Immature natural killer cell (primary cell): ENCODE results near the gene TGFBR3. TPM values are rescaled to one million over a fixed set of nuclear protein-coding genes. Genes with fewer than 3 reads are reported as not detected.
"Not testable (repeated sequence)": the region's sequence is repeated elsewhere in the genome, so short reads cannot be mapped to it uniquely, and the experiment has no call there.

Source experiments
- DNase-seq, 3 donors: peaks; one replicate each; pipeline ENCODE4 v3.0.0; 2022; ENCODE audit warnings: mixed read lengths in 1 of 3
- H3K27ac Mint-ChIP-seq, 6 donors: one replicate each; pipeline ENCODE4 v1.8.0; 2020; ENCODE audit warnings: mixed read lengths in 6 of 6, mild to moderate bottlenecking in 5 of 6, inconsistent platforms in 4 of 6, moderate library complexity in 3 of 6
- H3K27me3 Mint-ChIP-seq, 3 donors: one replicate each; pipeline ENCODE4 v1.8.0; 2020 to 2021; ENCODE audit warnings: low read depth in 3 of 3, mild to moderate bottlenecking in 3 of 3, mixed read lengths in 3 of 3, moderate library complexity in 3 of 3, inconsistent platforms in 1 of 3
- H3K36me3 Mint-ChIP-seq, 3 donors: one replicate each; pipeline ENCODE4 v1.8.0; 2020; ENCODE audit warnings: mixed read lengths in 3 of 3, inconsistent platforms in 2 of 3, mild to moderate bottlenecking in 2 of 3
- H3K4me1 Mint-ChIP-seq, 2 donors: one replicate each; pipeline ENCODE4 v1.8.0; 2020; ENCODE audit warnings: inconsistent platforms in 2 of 2, mild to moderate bottlenecking in 2 of 2, mixed read lengths in 2 of 2, moderate library complexity in 1 of 2
- H3K4me3 Mint-ChIP-seq, 5 donors: one replicate each; pipeline ENCODE4 v1.8.0; 2020; ENCODE audit warnings: mild to moderate bottlenecking in 5 of 5, mixed read lengths in 5 of 5, inconsistent platforms in 3 of 5, moderate library complexity in 3 of 5
- H3K9me3 Mint-ChIP-seq, 6 donors: one replicate each; pipeline ENCODE4 v1.8.0; 2020; ENCODE audit warnings: mild to moderate bottlenecking in 6 of 6, mixed read lengths in 6 of 6, inconsistent platforms in 4 of 6, moderate library complexity in 3 of 6
- polyA plus RNA-seq, 3 donors: library from polyadenylated mRNA; unstranded; fragments of 300-500 nt; fragmentation: Illumina TruSeq; gene quantifications; one replicate each; pipeline ENCODE4 v1.2.3, GENCODE V29; 2021

The TGFBR3 gene
- polyA plus RNA-seq, 3 donors from 2014 or later, result 141 to 245 (median 183) TPM

DNA sequence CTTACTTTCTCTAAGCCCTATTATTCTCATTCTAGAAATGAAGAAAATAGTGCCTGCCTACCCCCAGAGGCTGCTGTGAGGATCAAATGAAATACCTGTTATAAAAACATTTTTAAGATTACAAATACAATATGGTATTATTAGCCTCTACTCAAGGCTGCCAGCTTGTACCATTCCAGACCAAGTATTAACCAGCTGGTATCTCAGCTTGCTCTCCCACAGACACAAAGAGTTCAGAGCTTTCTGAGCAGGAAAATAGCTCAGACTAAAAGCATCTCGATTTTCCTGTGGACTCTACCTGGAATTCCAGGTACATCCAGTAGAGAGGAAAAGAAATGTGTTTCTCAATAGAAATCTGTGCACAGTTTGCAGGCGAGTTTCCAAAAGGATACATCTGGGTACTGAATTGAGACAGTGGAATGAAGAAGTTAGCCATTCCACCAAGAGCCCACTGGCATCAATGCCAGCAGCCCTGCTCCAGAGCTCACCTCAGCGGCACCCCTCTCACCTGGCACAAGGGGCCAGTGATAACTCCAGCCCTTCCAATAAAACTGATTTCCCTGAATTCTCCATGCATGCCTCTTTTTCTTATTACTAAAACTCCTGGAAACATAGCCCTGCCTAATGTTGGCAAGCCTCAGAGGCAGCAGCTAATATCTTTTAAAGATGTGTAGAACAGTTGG is 31.0 kb downstream of the TGFBR3 start:
- no peak for DNase-seq
- Mint-ChIP-seq H3K4me3 (no peak overlapping the region), H3K27ac (peak overlapping the region; percentile 40 to 73 (median 66)), H3K4me1 (peaks cover 79 to 99% of the 10 kb centered on the region in 2 donors), H3K36me3 (peaks cover 3 to 17% (median 13%) of the 10 kb centered on the region in 3 donors), H3K27me3 (peaks cover 0 to 4% (median 3%) of the 10 kb centered on the region in 3 donors), H3K9me3 (no peaks in the 10 kb centered on the region)

DNA sequence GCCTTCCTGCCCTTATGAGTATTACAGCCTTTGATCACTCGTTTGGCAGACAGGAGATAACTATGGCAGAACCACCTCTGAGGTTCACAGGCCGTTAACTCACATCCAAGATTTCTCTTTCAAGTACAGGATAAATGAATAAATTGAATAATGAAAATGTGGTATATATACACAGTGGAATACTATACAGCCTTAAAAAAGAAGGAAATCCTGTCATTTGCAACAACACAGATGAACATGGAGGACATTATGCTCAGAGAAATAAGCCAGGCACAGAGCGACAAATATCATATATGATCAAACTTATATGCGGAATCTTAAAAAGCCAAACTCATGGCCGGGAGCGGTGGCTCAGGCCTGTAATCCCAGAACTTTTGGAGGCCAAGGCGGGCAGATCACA is 32.6 kb downstream of the TGFBR3 start:
- Mint-ChIP-seq H3K4me3 (no peak overlapping the region), H3K4me1 (peaks cover 79 to 99% of the 10 kb centered on the region in 2 donors), H3K9me3 (no peaks in the 10 kb centered on the region), H3K27me3 (peaks cover 0 to 3% (median 2%) of the 10 kb centered on the region in 3 donors), H3K36me3 (peaks cover 3 to 14% (median 11%) of the 10 kb centered on the region in 3 donors), H3K27ac (peak overlapping the region in 4 of 6 donors; percentile 37 to 85 (median 68))
- no peak for DNase-seq

DNA sequence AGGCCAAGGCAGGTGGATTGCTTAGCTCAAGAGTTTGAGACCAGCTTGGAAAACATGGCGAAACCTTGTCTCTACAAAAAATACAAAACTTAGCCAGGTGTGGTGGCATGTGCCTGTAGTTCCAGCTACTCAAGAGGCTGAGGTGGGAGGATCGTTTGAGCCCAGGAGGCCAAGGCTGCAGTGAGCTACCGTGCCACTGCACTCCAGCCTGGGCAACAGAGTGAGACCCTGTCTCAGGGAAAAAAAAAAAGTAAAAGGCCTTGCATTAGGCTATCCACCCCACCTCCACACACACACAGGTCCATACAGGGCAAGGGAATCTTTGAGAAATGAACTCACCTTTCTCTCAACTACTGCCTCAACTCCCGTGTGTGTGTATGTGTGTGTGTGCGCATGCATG is 33.9 kb downstream of the TGFBR3 start:
- H3K4me3 Mint-ChIP-seq, result peak overlapping the region in 2 of 5 donors; percentile 8 to 17
- H3K27ac Mint-ChIP-seq, result peak overlapping the region; percentile 36 to 85 (median 74)
- peaks cover 77 to 99% of the 10 kb centered on the region in 2 donors for H3K4me1 Mint-ChIP-seq

DNA sequence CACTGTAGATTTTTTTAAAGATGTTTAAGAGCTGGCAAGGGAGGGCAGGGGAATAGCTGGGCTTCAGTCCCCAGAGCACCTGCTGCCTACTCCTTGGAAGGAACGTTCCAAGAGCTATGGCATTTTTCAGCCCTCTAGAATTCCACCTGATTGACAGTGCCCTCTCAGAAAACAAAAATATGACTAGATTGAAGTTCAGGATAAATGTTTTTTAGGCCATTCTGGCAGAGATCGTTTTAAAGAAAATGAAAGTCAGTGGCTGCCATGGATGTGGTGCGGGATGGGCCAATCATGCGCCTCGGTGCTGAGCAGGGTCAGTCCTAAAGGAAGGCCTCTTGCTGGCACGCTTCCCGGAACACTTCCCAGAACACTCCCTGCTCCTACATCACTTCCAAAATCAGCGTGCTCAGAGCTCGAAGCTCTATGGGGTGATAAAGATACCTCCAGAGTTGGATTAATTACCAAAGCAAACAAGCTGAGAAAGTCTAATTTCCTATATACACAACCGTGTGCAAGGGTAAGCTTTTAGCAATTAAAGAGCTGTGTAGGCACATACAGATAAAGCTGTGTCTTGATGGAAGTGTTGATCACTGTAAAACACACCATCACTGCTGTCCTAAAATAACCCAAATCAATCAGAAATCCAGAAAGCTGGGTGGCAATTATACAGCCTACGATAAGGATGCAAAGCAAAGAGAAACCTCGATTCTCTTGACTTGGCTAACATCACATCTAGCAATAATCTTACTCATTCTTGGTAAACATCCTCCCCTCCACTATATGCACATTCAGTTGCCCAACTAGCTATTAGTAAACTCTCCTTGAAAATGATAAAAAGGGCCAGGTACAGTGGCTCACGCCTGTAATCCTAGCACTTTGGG is 34.6 kb downstream of the TGFBR3 start:
- DNase-seq, result no peak
- peak overlapping the region; percentile 36 to 85 (median 74) for H3K27ac Mint-ChIP-seq
- peak overlapping the region in 3 of 5 donors; percentile 15 to 34 (median 21) for H3K4me3 Mint-ChIP-seq
- H3K36me3 Mint-ChIP-seq, result peaks cover 3 to 4% (median 4%) of the 10 kb centered on the region in 3 donors
- no peaks in the 10 kb centered on the region for H3K9me3 Mint-ChIP-seq
- H3K27me3 Mint-ChIP-seq, result peaks cover 0 to 3% (median 2%) of the 10 kb centered on the region in 3 donors
- peaks cover 77 to 99% of the 10 kb centered on the region in 2 donors for H3K4me1 Mint-ChIP-seq

More for the DNA sequence above, 33.9 kb downstream of the TGFBR3 start:
- H3K36me3 Mint-ChIP-seq, result peaks cover 3 to 11% (median 9%) of the 10 kb centered on the region in 3 donors
- H3K9me3 Mint-ChIP-seq, H3K27me3 Mint-ChIP-seq, DNase-seq: not testable (repeated sequence)

DNA sequence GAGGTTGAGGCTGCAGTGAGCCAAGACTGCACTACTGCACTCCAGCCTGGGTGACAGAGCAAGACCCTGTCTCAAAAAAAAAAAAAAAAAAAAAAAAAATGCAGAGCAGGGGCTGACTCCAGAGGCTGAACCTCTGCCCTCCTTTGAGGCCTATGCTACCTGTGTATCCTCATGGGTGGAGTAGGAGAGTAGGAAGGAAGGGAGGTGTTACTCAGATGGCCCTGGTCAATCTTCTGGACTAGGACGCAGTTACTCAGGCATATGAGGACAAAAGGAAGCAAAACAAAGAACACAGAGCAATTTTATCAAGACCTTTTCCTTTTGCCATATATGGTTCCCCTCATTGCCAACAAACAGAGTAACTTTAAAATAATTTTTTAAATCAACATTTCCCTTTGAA is 35.2 kb downstream of the TGFBR3 start:
- H3K9me3 Mint-ChIP-seq, result no peaks in the 10 kb centered on the region
- H3K36me3 Mint-ChIP-seq, result peaks cover 3 to 4% (median 4%) of the 10 kb centered on the region in 3 donors
- peaks cover 0 to 3% (median 2%) of the 10 kb centered on the region in 3 donors for H3K27me3 Mint-ChIP-seq
- no peak for DNase-seq
- H3K4me3 Mint-ChIP-seq, result peak overlapping the region in 1 of 5 donors; percentile 31
- H3K4me1 Mint-ChIP-seq, result peaks cover 80 to 99% of the 10 kb centered on the region in 2 donors
- peak overlapping the region; percentile 45 to 85 (median 74) for H3K27ac Mint-ChIP-seq

DNA sequence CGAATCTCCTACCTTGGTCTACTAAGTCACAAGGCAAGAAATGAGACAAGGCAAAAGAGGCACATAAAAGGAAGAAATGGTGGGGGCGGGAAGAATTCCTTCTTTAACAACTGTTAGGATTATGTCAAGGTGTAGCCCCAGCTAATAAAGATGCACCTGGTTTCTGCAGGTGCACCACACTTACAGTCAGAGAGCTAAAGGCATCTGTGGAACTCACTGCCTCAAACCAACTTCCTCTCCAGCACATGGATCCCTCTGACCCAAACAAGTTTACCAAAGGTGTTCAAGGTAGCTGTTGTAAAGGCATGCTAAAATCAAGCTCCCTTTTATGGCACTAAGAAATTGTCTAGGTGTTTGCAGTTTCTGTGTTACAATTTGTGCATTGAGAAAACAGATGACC is 38.1 kb downstream of the TGFBR3 start:
- Mint-ChIP-seq H3K27ac (peak overlapping the region; percentile 34 to 89 (median 66)), H3K9me3 (no peaks in the 10 kb centered on the region), H3K27me3 (peaks cover 0 to 2% (median 0%) of the 10 kb centered on the region in 3 donors), H3K4me3 (peak overlapping the region in 4 of 5 donors; percentile 36 to 60 (median 40)), H3K36me3 (no peaks in the 10 kb centered on the region), H3K4me1 (peaks cover 88 to 100% of the 10 kb centered on the region in 2 donors)
- DNase-seq, result no peak

DNA sequence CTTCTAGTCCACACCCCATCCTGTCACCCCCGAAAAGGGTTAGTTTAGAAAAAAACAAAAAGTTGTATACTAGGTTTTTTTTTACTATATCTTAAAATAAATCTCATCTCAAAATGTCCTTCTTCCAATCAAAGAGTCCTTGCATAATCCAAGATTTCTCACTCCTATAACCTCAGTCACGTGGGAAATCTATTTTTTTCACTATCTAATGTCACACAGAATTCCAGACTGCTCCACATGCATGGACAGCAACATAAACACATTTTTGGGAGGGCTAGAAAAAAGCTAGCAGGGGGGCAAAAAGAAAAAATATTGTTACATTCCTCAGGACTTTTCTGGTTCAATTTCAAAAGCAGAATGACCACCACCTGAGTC is 39.3 kb downstream of the TGFBR3 start:
- H3K9me3 Mint-ChIP-seq, result no peaks in the 10 kb centered on the region
- DNase-seq, result no peak
- H3K4me3 Mint-ChIP-seq, result peak overlapping the region; percentile 55 to 76 (median 60)
- H3K27me3 Mint-ChIP-seq, result peaks cover 0 to 2% (median 0%) of the 10 kb centered on the region in 3 donors
- H3K27ac Mint-ChIP-seq, result peak overlapping the region; percentile 70 to 86 (median 81)
- peaks cover 95 to 100% of the 10 kb centered on the region in 2 donors for H3K4me1 Mint-ChIP-seq
- H3K36me3 Mint-ChIP-seq, result no peaks in the 10 kb centered on the region

DNA sequence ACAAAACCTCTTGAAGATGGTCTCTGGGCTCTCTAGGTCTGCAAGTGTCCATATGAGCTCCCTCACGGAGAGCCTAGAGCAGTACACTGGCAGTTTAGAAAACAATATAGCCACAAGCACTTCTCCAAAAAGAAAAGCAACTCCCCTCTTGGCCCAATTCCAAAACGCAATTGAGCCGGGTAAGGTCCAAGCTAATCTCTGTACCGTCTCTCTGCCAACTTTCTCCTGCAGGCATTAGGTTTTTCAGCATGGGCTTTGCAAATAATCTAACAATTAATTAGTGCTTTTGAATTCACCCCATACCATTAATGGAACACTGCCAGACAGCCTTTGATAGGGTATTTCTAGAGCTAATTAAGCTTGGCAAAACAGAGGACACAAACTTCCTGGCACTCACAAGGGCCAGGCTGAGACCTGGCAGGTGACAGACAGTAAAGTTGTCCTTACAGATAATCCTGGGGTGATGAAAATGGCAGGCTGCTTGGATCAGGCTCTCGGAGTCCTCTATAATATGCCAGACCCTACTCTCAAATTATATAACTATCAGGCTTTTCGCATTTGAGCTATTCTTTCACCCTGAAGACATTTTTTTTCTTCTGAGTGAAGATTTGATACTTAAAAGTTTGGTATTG is 39.8 kb downstream of the TGFBR3 start:
- Mint-ChIP-seq H3K36me3 (no peaks in the 10 kb centered on the region), H3K27me3 (no peaks in the 10 kb centered on the region), H3K4me3 (peak overlapping the region; percentile 55 to 76 (median 60)), H3K9me3 (no peaks in the 10 kb centered on the region), H3K4me1 (peaks cover 95 to 100% of the 10 kb centered on the region in 2 donors), H3K27ac (peak overlapping the region; percentile 70 to 86 (median 81))
- peak in 2 of 3 donors; percentile 33 for DNase-seq

DNA sequence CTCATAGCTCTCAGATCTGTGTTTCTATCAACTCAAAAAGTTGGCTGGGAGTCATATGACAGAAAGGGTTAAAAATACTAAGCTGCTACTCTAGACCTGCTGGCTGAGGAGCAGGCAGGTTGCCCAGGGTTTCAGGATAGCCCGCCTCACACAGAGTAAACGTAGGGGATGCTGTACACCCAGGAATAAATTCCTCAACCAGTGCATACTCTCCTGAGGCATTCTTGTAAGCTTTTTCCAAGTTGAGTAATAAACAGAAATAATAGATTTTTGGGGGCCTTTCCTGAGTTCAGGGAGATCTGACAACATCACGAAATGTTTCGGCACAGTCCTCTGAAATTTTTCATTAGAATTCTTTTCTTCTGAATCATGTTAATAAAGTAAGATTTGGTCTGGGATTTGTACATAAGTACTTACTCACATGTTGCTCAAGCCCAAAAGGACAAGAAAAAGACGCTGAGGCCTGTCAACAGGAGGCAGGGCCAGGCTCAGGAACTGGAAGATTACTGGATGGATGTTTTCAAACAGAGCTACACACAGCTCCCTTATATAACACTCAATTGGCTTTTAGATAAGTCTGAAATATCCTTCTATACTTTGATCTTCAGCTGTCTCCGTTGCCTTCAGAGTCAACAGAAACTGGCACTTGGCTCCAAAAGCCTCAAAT is 41.0 kb downstream of the TGFBR3 start:
- no peak for DNase-seq
- Mint-ChIP-seq H3K9me3 (no peaks in the 10 kb centered on the region), H3K36me3 (no peaks in the 10 kb centered on the region), H3K4me3 (peak overlapping the region; percentile 55 to 76 (median 60)), H3K27ac (peak overlapping the region; percentile 70 to 86 (median 81)), H3K4me1 (peaks cover 87 to 93% of the 10 kb centered on the region in 2 donors), H3K27me3 (no peaks in the 10 kb centered on the region)

DNA sequence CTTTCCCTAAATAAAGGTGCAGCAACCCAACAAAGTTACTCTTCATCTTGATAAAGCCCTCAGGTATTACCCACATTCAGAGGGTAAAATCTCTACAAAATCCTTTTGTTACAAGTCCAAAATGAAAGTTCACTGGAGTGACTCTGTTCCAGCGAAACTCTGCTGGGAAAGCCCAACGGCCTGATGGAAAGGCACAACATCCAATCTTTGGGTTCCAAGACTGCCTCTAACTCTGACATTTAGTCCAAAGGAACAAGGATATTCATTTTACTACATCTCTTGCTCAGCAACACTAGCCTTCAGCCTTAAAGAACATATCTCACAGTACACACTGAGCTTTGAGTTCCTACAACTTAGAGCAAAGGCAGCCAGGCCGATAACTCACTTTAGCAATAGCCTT is 42.1 kb downstream of the TGFBR3 start:
- H3K9me3 Mint-ChIP-seq, result no peaks in the 10 kb centered on the region
- H3K4me1 Mint-ChIP-seq, result peaks cover 85 to 90% of the 10 kb centered on the region in 2 donors
- no peaks in the 10 kb centered on the region for H3K36me3 Mint-ChIP-seq
- H3K4me3 Mint-ChIP-seq, result peak overlapping the region in 4 of 5 donors; percentile 50 to 75 (median 64)
- peak overlapping the region; percentile 43 to 90 (median 85) for H3K27ac Mint-ChIP-seq
- no peaks in the 10 kb centered on the region for H3K27me3 Mint-ChIP-seq
- DNase-seq, result no peak

DNA sequence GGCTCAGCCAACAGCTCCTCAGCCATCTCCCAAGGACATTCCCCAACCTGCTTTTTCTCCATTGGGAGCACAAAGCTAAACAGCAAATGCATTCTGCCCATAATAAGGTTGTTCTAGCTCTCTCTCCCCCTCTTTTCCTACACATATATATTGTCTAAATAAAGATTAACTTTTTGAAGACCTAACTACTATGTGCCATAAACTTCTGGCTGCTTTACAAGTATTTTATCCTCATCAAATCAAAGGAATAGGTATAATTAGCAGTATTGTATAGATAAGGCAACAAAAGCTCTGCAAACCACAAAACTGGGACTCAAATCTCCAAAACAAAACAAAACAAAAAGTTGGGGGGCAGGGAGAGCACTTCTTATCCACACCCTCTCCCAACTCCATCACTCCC is 43.4 kb downstream of the TGFBR3 start:
- Mint-ChIP-seq H3K4me1 (peaks cover 83 to 90% of the 10 kb centered on the region in 2 donors), H3K27ac (peak overlapping the region; percentile 47 to 91 (median 84))
- no peak for DNase-seq

DNA sequence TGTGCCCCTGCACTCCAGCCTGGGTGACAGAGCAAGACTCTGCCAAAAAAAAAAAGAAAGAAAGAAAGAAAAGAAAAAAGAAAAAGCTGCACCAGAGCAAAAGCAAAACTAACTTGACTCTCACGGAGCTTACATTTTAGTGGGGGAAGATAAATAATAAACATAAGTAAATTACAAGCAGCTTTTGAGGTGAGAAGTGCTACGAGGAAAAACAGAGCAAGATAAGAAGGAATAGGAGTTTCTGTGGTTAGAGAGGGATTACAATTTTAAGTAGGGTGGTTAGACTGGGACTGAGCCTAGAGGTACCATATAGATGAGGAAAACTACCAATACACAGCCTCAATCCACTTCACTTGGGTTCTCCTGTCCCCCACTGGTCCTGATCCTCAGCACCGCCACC is 43.9 kb downstream of the TGFBR3 start:
- H3K27ac Mint-ChIP-seq, result peak overlapping the region; percentile 47 to 91 (median 84)
- H3K4me1 Mint-ChIP-seq, result peaks cover 84 to 89% of the 10 kb centered on the region in 2 donors
- H3K36me3 Mint-ChIP-seq, result no peaks in the 10 kb centered on the region
- H3K4me3 Mint-ChIP-seq, result peak overlapping the region; percentile 50 to 75 (median 70)
- DNase-seq, result no peak
- no peaks in the 10 kb centered on the region for H3K27me3 Mint-ChIP-seq
- H3K9me3 Mint-ChIP-seq, result no peaks in the 10 kb centered on the region

More for the DNA sequence above, 43.4 kb downstream of the TGFBR3 start:
- H3K9me3 Mint-ChIP-seq, result no peaks in the 10 kb centered on the region
- no peaks in the 10 kb centered on the region for H3K27me3 Mint-ChIP-seq
- H3K4me3 Mint-ChIP-seq, result peak overlapping the region; percentile 50 to 75 (median 70)
- H3K36me3 Mint-ChIP-seq, result no peaks in the 10 kb centered on the region

DNA sequence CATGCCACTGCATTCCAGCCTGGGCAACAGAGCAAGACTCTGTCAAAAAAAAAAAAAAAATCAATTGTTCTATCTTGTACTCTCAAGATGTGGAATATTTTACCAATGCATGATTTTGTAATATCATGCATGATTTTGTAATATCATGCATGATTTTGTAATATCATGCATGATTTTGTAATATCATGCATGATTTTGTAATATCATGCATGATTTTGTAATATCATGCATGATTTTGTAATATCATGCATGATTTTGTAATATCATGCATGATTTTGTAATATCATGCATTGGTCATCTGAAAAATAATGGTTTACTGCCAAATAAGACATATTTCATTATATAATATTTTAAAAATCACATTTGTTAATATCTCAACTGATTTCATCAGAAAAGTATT is 45.7 kb downstream of the TGFBR3 start:
- H3K4me1 Mint-ChIP-seq, result peaks cover 77 to 89% of the 10 kb centered on the region in 2 donors
- not testable (repeated sequence) for H3K27ac Mint-ChIP-seq, H3K4me3 Mint-ChIP-seq, H3K36me3 Mint-ChIP-seq, H3K27me3 Mint-ChIP-seq, H3K9me3 Mint-ChIP-seq, DNase-seq
